ENCODE results near the gene CEMIP.
"Not testable (repeated sequence)": the region's sequence is repeated elsewhere in the genome, so short reads cannot be mapped to it uniquely, and the experiment has no call there.

CEMIP gene

DNA sequence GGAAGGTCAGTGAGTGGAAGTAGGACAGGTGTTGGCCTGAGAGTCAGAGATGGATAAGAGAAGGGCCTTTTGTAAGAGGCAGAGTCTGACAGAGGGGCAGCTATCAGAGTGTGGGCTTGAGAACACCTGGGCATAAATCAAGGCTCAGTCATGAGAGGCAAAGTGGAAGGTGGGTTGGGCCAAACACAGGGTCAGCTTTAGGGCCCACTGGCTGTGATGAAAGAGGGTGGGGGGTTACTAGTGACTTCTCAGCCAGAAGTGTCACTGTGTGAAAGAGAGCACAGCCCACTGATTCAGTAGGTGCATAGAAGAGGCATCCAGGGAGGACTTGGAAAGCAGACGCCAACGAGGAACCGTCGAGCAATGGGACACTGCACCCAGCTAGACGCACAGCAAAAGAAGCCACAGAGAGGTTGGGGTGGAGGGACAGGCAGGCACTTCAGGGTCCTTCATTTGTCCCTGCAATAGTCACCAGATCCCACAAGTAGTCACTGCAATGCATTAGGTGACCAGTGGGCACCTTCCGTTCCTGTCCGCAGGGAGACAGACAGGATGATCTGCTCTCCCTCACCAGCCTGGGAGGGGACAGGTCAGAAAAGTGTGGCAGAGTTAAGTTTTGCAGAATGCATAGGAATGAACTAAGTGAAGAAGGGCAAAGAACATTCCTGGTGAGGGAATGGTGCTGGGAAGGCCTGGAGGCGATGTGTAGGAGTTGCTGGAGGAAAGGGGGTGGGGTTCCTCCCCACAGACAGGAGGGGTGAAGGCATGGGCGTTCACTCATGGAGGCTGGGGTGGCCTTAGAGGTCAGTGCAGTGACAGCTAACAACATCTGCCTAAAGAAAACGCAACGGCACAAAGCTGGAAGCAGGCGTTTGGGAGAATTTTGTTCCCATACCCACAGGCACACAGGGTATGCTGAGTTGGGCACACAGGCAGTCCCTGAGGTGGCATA, 174.1 kb downstream of the CEMIP start:
- H3K27ac ChIP-seq (replicated peaks): no peak overlapping the region

DNA sequence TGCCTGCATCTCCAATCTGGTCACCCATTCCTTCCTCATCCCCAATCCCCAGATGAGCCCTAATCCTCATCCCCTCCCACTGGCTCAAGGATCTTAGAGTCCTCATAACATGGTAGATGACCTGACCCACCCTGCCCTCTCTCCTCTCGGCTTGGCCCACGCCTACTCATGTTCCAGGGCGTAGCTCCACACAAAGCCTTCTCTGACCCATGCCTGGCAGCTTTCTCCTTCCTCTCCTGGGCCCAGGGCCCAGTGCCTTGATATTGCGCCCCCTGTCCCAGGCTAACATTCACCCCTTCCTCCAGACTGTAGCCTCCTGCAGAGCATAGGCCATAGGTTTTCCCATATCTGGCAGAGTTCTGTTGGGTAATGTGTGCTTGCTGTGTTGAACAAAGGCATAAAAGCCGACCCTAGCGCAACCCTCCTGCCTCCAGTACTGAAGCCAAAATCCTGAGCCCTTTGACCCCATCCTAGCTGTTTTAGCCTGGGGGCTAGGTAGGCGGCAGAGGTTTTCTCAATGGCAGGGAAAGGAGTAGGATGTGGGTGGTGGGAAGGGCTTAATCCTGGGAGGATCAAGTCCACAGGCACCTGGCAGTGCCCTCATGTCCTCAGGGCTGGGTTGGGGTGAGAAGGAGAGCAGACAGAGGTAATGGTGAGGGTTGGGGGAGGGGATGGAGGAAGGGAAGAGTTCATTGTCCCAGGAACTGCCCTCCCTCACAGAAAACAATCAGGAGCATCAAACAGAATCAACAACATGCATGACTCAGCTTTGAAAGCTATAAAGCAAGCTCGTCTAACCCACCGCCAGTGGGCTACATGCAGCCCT, 175.0 kb downstream of the CEMIP start:
- no peaks in the 10 kb centered on the region for H3K27me3 ChIP-seq (ENCODE audit: insufficient read depth, poor library complexity, severe bottlenecking)
- no peak for TF ChIP-seq POLR2AphosphoS5 (IDR thresholded peaks at IDR 0.05; ENCODE audit: low read depth)
- no peak for TF ChIP-seq GABPA (IDR thresholded peaks at IDR 0.05; ENCODE audit: low read depth)
- TF ChIP-seq, protein P1, sequence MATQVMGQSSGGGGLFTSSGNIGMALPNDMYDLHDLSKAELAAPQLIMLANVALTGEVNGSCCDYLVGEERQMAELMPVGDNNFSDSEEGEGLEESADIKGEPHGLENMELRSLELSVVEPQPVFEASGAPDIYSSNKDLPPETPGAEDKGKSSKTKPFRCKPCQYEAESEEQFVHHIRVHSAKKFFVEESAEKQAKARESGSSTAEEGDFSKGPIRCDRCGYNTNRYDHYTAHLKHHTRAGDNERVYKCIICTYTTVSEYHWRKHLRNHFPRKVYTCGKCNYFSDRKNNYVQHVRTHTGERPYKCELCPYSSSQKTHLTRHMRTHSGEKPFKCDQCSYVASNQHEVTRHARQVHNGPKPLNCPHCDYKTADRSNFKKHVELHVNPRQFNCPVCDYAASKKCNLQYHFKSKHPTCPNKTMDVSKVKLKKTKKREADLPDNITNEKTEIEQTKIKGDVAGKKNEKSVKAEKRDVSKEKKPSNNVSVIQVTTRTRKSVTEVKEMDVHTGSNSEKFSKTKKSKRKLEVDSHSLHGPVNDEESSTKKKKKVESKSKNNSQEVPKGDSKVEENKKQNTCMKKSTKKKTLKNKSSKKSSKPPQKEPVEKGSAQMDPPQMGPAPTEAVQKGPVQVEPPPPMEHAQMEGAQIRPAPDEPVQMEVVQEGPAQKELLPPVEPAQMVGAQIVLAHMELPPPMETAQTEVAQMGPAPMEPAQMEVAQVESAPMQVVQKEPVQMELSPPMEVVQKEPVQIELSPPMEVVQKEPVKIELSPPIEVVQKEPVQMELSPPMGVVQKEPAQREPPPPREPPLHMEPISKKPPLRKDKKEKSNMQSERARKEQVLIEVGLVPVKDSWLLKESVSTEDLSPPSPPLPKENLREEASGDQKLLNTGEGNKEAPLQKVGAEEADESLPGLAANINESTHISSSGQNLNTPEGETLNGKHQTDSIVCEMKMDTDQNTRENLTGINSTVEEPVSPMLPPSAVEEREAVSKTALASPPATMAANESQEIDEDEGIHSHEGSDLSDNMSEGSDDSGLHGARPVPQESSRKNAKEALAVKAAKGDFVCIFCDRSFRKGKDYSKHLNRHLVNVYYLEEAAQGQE (IDR thresholded peaks at IDR 0.05; ENCODE audit: insufficient replicate concordance, low read depth): no peak
- no peak for TF ChIP-seq SPI1 (IDR thresholded peaks at IDR 0.05; ENCODE audit: borderline replicate concordance, low read depth)
- H3K27ac ChIP-seq (replicated peaks): no peak overlapping the region
- no peak for DNase-seq (ENCODE audit: low read depth in 1 of 2, low spot score in 1 of 2)
- no peak overlapping the region for H3K4me3 ChIP-seq (replicated peaks; ENCODE audit: insufficient read depth, low read length)

More for the DNA sequence above, 174.1 kb downstream of the CEMIP start:
- no peak for TF ChIP-seq GABPA (IDR thresholded peaks at IDR 0.05; ENCODE audit: low read depth)
- TF ChIP-seq, protein P1 (IDR thresholded peaks at IDR 0.05; ENCODE audit: insufficient replicate concordance, low read depth): no peak
- TF ChIP-seq, protein P2, sequence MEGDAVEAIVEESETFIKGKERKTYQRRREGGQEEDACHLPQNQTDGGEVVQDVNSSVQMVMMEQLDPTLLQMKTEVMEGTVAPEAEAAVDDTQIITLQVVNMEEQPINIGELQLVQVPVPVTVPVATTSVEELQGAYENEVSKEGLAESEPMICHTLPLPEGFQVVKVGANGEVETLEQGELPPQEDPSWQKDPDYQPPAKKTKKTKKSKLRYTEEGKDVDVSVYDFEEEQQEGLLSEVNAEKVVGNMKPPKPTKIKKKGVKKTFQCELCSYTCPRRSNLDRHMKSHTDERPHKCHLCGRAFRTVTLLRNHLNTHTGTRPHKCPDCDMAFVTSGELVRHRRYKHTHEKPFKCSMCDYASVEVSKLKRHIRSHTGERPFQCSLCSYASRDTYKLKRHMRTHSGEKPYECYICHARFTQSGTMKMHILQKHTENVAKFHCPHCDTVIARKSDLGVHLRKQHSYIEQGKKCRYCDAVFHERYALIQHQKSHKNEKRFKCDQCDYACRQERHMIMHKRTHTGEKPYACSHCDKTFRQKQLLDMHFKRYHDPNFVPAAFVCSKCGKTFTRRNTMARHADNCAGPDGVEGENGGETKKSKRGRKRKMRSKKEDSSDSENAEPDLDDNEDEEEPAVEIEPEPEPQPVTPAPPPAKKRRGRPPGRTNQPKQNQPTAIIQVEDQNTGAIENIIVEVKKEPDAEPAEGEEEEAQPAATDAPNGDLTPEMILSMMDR (IDR thresholded peaks at IDR 0.05; ENCODE audit: insufficient read depth, low read length): no peak
- no peak for TF ChIP-seq POLR2AphosphoS5 (IDR thresholded peaks at IDR 0.05; ENCODE audit: low read depth)
- no peak for TF ChIP-seq SPI1 (IDR thresholded peaks at IDR 0.05; ENCODE audit: borderline replicate concordance, low read depth)
- Histone ChIP-seq H3K4me3 (replicated peaks; ENCODE audit: insufficient read depth, low read length) (no peak overlapping the region), H3K27me3 (ENCODE audit: insufficient read depth, poor library complexity, severe bottlenecking) (no peaks in the 10 kb centered on the region)
- DNase-seq (ENCODE audit: low read depth in 1 of 2, low spot score in 1 of 2): no peak

DNA sequence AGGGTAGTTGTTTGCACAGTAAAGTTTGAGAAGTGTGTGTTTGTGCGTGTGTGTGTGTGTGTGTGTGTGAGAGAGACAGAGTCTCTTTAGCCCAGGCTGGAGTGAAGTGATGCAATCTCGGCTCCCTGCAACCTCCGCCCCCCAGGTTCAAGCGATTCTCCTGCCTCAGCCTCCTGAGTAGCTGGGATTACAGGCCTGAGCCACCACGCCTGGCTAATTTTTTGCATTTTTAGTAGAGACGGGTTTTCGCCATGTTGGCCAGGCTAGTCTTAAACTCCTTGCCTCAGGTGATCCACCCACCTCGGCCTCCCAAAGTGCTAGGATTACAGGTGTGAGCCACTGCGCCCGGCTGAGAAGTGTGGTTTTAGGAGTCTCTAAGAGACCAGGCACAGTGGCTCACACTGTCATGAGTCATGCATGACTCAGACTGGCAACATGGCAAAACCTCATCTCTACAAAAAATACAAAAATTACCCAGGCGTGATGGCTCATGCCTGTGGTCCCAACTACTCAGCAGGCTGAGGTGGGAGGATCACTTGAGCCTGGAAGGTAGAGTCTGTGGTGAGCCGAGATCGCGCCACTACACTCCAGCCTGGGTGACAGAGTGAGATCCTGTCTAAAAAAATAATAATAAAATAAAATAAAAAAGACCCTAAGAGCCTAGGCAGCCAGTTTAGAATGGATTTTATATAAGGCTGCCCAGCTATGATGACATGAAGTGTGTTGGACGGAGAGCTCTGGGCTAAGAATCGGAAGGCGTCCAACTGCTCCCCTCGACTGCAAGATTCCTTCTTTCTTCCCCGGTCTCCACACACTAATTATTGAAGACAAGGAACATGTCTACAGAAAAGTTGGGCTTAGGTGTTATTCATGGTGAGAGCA, 176.6 kb downstream of the CEMIP start:
- DNase-seq (ENCODE audit: low read depth in 1 of 2, low spot score in 1 of 2): peak; percentile 14 to 47
- H3K4me3 ChIP-seq (replicated peaks; ENCODE audit: insufficient read depth, low read length); H3K27ac ChIP-seq (replicated peaks): not testable (repeated sequence)

DNA sequence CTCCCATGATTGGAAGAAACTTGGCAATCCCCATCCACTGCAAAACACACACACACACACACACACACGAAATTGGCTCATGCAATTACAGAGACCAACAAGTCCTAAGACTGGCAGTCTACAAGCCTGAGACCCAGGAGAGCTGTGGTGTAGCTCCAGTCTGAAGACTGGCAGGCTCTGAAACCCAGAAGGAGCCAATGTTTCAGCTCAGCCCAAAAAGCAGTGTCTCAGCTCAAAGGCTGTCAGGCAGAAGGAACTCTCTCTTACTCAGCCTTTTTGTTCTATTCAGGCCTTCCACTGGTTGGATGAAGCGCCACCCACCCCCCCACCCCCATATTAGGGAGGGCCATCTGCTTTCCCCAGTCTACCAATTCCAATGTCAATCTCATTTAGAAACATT, 178.4 kb downstream of the CEMIP start:
- no peak for TF ChIP-seq GABPA (IDR thresholded peaks at IDR 0.05; ENCODE audit: low read depth)
- TF ChIP-seq, protein P1 (IDR thresholded peaks at IDR 0.05; ENCODE audit: insufficient replicate concordance, low read depth): no peak
- H3K27me3 ChIP-seq (ENCODE audit: insufficient read depth, poor library complexity, severe bottlenecking): no peaks in the 10 kb centered on the region
- H3K27ac ChIP-seq (replicated peaks): no peak overlapping the region
- no peak for DNase-seq (ENCODE audit: low read depth in 1 of 2, low spot score in 1 of 2)
- no peak overlapping the region for H3K4me3 ChIP-seq (replicated peaks; ENCODE audit: insufficient read depth, low read length)

More for the DNA sequence above, 176.6 kb downstream of the CEMIP start:
- H3K27me3 ChIP-seq (ENCODE audit: insufficient read depth, poor library complexity, severe bottlenecking): not testable (repeated sequence)

All from HL-60 (cell line).